NCI-H748 (cell line): Measurements from ENCODE around the gene ZNF641.
"Not testable (repeated sequence)": the region's sequence is repeated elsewhere in the genome, so short reads cannot be mapped to it uniquely, and the experiment has no call there.

Source experiments
- DNase-seq: peaks from one replicate; lab custom pipeline; 2025; ENCODE audit not compliant: unreplicated experiment; lab: John Stamatoyannopoulos, UW

ZNF641 gene

GRCh38 chr12:48336061-48336460 is 14.7 kb downstream of the ZNF641 start:
- DNase-seq = no peak

GRCh38 chr12:48334808-48335207 is 15.9 kb downstream of the ZNF641 start:
- no peak for DNase-seq

GRCh38 chr12:48333680-48334079 is 17.0 kb downstream of the ZNF641 start:
- DNase-seq = not testable (repeated sequence)

GRCh38 chr12:48331399-48331798 is 19.3 kb downstream of the ZNF641 start:
- DNase-seq = no peak

- DNase-seq = no peak
Measured at GRCh38 chr12:48329199-48329939, 21.4 kb downstream of the ZNF641 start.

- no peak for DNase-seq
Measured at GRCh38 chr12:48316491-48316890, 34.2 kb downstream of the ZNF641 start.

- DNase-seq = no peak
Measured at GRCh38 chr12:48311313-48311712, 39.4 kb downstream of the ZNF641 start.

- DNase-seq = no peak
Measured at GRCh38 chr12:48307269-48307668, 43.5 kb downstream of the ZNF641 start.

- DNase-seq = no peak
Measured at GRCh38 chr12:48305190-48305589, 45.5 kb downstream of the ZNF641 start.

- no peak for DNase-seq
Measured at GRCh38 chr12:48302161-48302911, 48.4 kb downstream of the ZNF641 start.

GRCh38 chr12:48300774-48301173 is 49.9 kb downstream of the ZNF641 start:
- DNase-seq = no peak

- no peak for DNase-seq
Measured at GRCh38 chr12:48296586-48297282, 54.0 kb downstream of the ZNF641 start.

GRCh38 chr12:48292040-48292439 is 58.7 kb downstream of the ZNF641 start:
- no peak for DNase-seq

- DNase-seq = no peak
Measured at GRCh38 chr12:48291511-48291910, 59.2 kb downstream of the ZNF641 start.

GRCh38 chr12:48288387-48289268 is 62.1 kb downstream of the ZNF641 start:
- no peak for DNase-seq
